H1 (cell line): Measurements from ENCODE around the gene C20orf173.

Experiments
- CHD2 ChIP-seq: IDR thresholded peaks from 2 replicates; pipeline ENCODE4 v1.6.1; 2012; ENCODE audit warnings: low read length, improper control_type of control experiment
- JUN ChIP-seq: IDR thresholded peaks from 2 replicates; pipeline ENCODE4 v1.6.1; 2011; ENCODE audit warnings: low read depth, mild to moderate bottlenecking, improper control_type of control experiment, low read length
- KDM1A ChIP-seq: fragments of 200-600, 300-600 bp; sonication (generic); IDR thresholded peaks from 2 replicates; pipeline ENCODE4 v1.7.1; 2016; ENCODE audit warnings: mild to moderate bottlenecking, low read length, borderline replicate concordance
- KDM5A ChIP-seq: fragments of 200-600 bp; IDR thresholded peaks from 2 replicates; pipeline ENCODE4 v1.7.1; 2012; ENCODE audit warnings: mild to moderate bottlenecking, low read length, inconsistent platforms, mixed read lengths
- NANOG ChIP-seq: IDR thresholded peaks from 2 replicates; pipeline ENCODE4 v1.6.1; 2011; ENCODE audit warnings: low read length, low read depth, mild to moderate bottlenecking, inconsistent platforms; ENCODE audit not compliant: insufficient read depth, poor library complexity, severe bottlenecking
- POLR2A ChIP-seq, 2 experiments: IDR thresholded peaks; 1 replicate in 1 of 2; 2 replicates in 1 of 2; pipeline ENCODE4 v1.6.1; 2011; ENCODE audit warnings: low read depth in 2 of 2, low read length in 2 of 2, mild to moderate bottlenecking in 2 of 2; ENCODE audit errors: control extremely low read depth in 1 of 2
- POLR2AphosphoS5 ChIP-seq: IDR thresholded peaks from 2 replicates; pipeline ENCODE4 v1.6.1; 2011; ENCODE audit warnings: low read depth, low read length
- SP2 ChIP-seq: IDR thresholded peaks from 2 replicates; pipeline ENCODE4 v1.6.1; 2012; ENCODE audit warnings: mild to moderate bottlenecking, low read length, inconsistent platforms
- SRF ChIP-seq: IDR thresholded peaks from 2 replicates; pipeline ENCODE4 v1.6.1; 2011; ENCODE audit warnings: mild to moderate bottlenecking, low read depth, low read length, moderate library complexity
- TAF1 ChIP-seq: IDR thresholded peaks from 2 replicates; pipeline ENCODE4 v1.6.1; 2011; ENCODE audit warnings: mild to moderate bottlenecking, low read depth, low read length
- TAF7 ChIP-seq: optimal IDR thresholded peaks from 2 replicates; pipeline ENCODE3; 2011; ENCODE audit warnings: low read depth, mild to moderate bottlenecking, inconsistent platforms, low read length, moderate library complexity, borderline replicate concordance
- TCF12 ChIP-seq: IDR thresholded peaks from 2 replicates; pipeline ENCODE4 v1.6.1; 2011; ENCODE audit warnings: low read depth, mild to moderate bottlenecking, low read length
- TF ChIP-seq, protein P1 (sequence below), 3 experiments: IDR thresholded peaks; 1 replicate in 2 of 3; 2 replicates in 1 of 3; pipeline versions ENCODE4 v1.5.1 to v1.6.1; 2011; ENCODE audit warnings: low read length in 3 of 3, mild to moderate bottlenecking in 3 of 3, inconsistent platforms in 2 of 3, low read depth in 1 of 3, moderate library complexity in 1 of 3; ENCODE audit not compliant: insufficient read depth in 1 of 3; ENCODE audit errors: control extremely low read depth in 1 of 3
- TF ChIP-seq, protein P2 (sequence below): IDR thresholded peaks from 2 replicates; pipeline ENCODE4 v1.6.1; 2011; ENCODE audit warnings: low read depth, mild to moderate bottlenecking, low read length; ENCODE audit not compliant: insufficient read depth

DNA sequence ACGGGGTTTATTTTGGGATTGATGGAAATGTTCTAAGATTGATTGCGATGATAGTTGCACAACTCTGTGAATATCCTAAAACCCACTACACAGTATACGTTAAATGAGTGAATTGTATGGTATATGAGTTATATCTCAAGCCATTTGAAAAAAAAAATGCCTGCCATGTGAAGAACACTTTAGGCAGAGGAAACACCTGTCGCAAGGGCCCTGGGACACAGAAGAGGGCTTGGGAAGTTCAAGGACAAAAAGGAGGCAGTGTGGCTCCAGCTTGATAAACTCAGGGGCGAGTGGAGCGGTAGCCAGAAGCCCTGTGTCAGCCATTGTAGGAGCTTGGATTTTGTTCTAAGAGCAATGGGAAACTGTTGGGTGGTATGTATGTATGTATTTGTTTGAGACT lies 37.1 kb downstream of the C20orf173 start:
- no peak for TF ChIP-seq KDM5A
- TF ChIP-seq, protein P1, sequence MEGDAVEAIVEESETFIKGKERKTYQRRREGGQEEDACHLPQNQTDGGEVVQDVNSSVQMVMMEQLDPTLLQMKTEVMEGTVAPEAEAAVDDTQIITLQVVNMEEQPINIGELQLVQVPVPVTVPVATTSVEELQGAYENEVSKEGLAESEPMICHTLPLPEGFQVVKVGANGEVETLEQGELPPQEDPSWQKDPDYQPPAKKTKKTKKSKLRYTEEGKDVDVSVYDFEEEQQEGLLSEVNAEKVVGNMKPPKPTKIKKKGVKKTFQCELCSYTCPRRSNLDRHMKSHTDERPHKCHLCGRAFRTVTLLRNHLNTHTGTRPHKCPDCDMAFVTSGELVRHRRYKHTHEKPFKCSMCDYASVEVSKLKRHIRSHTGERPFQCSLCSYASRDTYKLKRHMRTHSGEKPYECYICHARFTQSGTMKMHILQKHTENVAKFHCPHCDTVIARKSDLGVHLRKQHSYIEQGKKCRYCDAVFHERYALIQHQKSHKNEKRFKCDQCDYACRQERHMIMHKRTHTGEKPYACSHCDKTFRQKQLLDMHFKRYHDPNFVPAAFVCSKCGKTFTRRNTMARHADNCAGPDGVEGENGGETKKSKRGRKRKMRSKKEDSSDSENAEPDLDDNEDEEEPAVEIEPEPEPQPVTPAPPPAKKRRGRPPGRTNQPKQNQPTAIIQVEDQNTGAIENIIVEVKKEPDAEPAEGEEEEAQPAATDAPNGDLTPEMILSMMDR (IDR thresholded peaks at IDR 0.05; ENCODE audit: control extremely low read depth in 1 of 3, insufficient read depth in 1 of 3, low read depth in 1 of 3, low read length in 3 of 3), result no peak
- TF ChIP-seq TAF1, result no peak
- TF ChIP-seq, protein P2, sequence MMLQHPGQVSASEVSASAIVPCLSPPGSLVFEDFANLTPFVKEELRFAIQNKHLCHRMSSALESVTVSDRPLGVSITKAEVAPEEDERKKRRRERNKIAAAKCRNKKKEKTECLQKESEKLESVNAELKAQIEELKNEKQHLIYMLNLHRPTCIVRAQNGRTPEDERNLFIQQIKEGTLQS, result no peak
- TF ChIP-seq TCF12, result no peak
- no peak for TF ChIP-seq SP2
- no peak for TF ChIP-seq KDM1A
- no peak for TF ChIP-seq SRF
- no peak for TF ChIP-seq POLR2AphosphoS5
- no peak for TF ChIP-seq NANOG
- no peak for TF ChIP-seq JUN
- TF ChIP-seq CHD2, result no peak
- no peak for TF ChIP-seq POLR2A (IDR thresholded peaks at IDR 0.05; ENCODE audit: control extremely low read depth in 1 of 2, low read depth in 2 of 2, low read length in 2 of 2)
- TF ChIP-seq TAF7, result no peak
